ENCODE data around the gene PTMS. TPM values are rescaled to one million over a fixed set of nuclear protein-coding genes. Genes with fewer than 3 reads are reported as not detected.

The PTMS gene
- total and polyA plus RNA-seq, 9 of the 15 experiments (the other 6 are each of a cell fraction or from before 2014, with no cell fraction given), result 5.1 to 287 (median 78.5) TPM

- TF ChIP-seq JUND (IDR thresholded peaks at IDR 0.05; ENCODE audit: borderline replicate concordance, low read depth, low read length) (peak; percentile 75), JUND (tag; IDR thresholded peaks at IDR 0.05; ENCODE audit: borderline replicate concordance, low read depth, low read length) (peak; percentile 10; the same call in 1 of the 3 replicates), SETDB1 (IDR thresholded peaks at IDR 0.05; ENCODE audit: low read length) (no peak), CEBPB (tag; IDR thresholded peaks at IDR 0.05) (no peak), RAD21 (CRISPR knock-in tag; conservative IDR thresholded peaks at IDR 0.05 in 1 of 2, IDR thresholded peaks at IDR 0.05 in 1 of 2) (no peak; a peak in 1 of 4 replicates), HNRNPUL1 (IDR thresholded peaks at IDR 0.05; ENCODE audit: low read length) (no peak)
Observed at GRCh38 chr12:6752921-6753771, 13.0 kb upstream of the PTMS start, which contains the start of gene MLF2 (continued).

GRCh38 chr12:6753772-6754356 lies 12.3 kb upstream of the PTMS start:
- Histone ChIP-seq H3K27ac (ENCODE audit: extremely low read depth, low read depth, low read length) (peak overlapping the region; percentile 99; the same call in 2 of the 3 replicates), H3K27me3 (ENCODE audit: control insufficient read depth in 2 of 2, insufficient read depth in 2 of 2, low read length in 2 of 2) (no peaks in the 10 kb centered on the region), H3K79me2 (ENCODE audit: control insufficient read depth, insufficient read depth, low read length) (peaks cover 31% of the 10 kb centered on the region), H3K9me3 (replicated peaks; ENCODE audit: control insufficient read depth, insufficient read depth, low read depth, low read length) (no peaks in the 10 kb centered on the region), H3K4me2 (ENCODE audit: insufficient read depth, low read length) (peak overlapping the region; percentile 61), H3K9me1 (ENCODE audit: control insufficient read depth, insufficient read depth, low read length) (peaks cover 3% of the 10 kb centered on the region), H3K4me1 (replicated peaks in 1 of 2; ENCODE audit: control insufficient read depth in 2 of 2, insufficient read depth in 2 of 2, low read length in 2 of 2) (peaks cover 18 to 29% of the 10 kb centered on the region in 2 experiments), H3K36me3 (ENCODE audit: control insufficient read depth, insufficient read depth, low read length) (peaks cover 32% of the 10 kb centered on the region; the same call in 2 of the 3 replicates), H3K9ac (ENCODE audit: insufficient read depth in 1 of 2, low read depth in 2 of 2, low read length in 2 of 2) (peak overlapping the region in 1 of 2 experiments; percentile 23; a peak in 3 of 4 replicates), H4K20me1 (replicated peaks; ENCODE audit: control insufficient read depth, insufficient read depth, low read length) (peaks cover 5% of the 10 kb centered on the region; the same call in 1 of the 2 replicates), H2AFZ (ENCODE audit: low read depth, low read length) (peak overlapping the region; percentile 83), H3K4me3 (peak overlapping the region; percentile 99; the same call in 1 of the 2 replicates)
- in situ Hi-C loops (cut with MboI) (no loop called here), intact Hi-C loops (cut with micrococcal nuclease) (loop anchor here (1.0 kb wide), 3 partner anchors 14 to 71 kb away; no protein-coding TSS in a partner anchor)
- WGBS (ENCODE audit: insufficient coverage, low coverage, missing lambda C conversion rate), result 0% methylated on average over 6 of the region's 7 CpGs
- CTCF ChIA-PET (ENCODE audit: low intra/inter-chr PET ratio), result interaction anchor here (0.8 to 2.1 kb wide), 5 partner anchors 25 to 82 kb away, joined by 3 to 24 read pairs (median 6); no protein-coding TSS in a partner anchor
- POLR2A ChIA-PET, result interaction anchor here (0.7 to 2.4 kb wide), 9 partner anchors 10 to 119 kb away, joined by 3 to 10 read pairs (median 5); partner anchors contain the start of genes GPR162 and ZNF384
- BruUV-seq (replicated peaks), result no TSS peak
- DNase-seq (ENCODE audit: extremely low read depth in 1 of 4, low spot score in 3 of 4) (peak in 1 of 4 experiments; percentile 44), ATAC-seq (no peak; the same call in 2 of the 3 replicates), FAIRE-seq (no peak)
- no peak for TF ChIP-seq ZNF134 (CRISPR knock-in tag; conservative IDR thresholded peaks at IDR 0.05)
- TF ChIP-seq ELF1 (tag; IDR thresholded peaks at IDR 0.05), result no peak
- no peak for TF ChIP-seq ILK (tag; IDR thresholded peaks at IDR 0.05; ENCODE audit: borderline replicate concordance, low read depth)
- no peak for TF ChIP-seq U2AF2 (optimal IDR thresholded peaks at IDR 0.05; ENCODE audit: low read depth, low read length)
- no peak for TF ChIP-seq TAF9B (IDR thresholded peaks at IDR 0.05; ENCODE audit: partially characterized antibody)
- 0 out of 2 replicates have a peak, but pooled peaks have one; percentile 9 for TF ChIP-seq ZBTB33 (CRISPR knock-in tag; IDR thresholded peaks at IDR 0.05)
- TF ChIP-seq JUND (IDR thresholded peaks at IDR 0.05; ENCODE audit: borderline replicate concordance, low read depth, low read length), result no peak
- TF ChIP-seq JUND (tag; IDR thresholded peaks at IDR 0.05; ENCODE audit: borderline replicate concordance, low read depth, low read length), result no peak
- TF ChIP-seq MAX (CRISPR knock-in tag; IDR thresholded peaks at IDR 0.05), result 0 out of 2 replicates have a peak, but pooled peaks have one; percentile 8
- TF ChIP-seq FOSL1 (tag; conservative IDR thresholded peaks at IDR 0.05), result peak; percentile 23; the same call in 1 of the 2 replicates
- peak; percentile 94 to 95 for TF ChIP-seq RAD21 (CRISPR knock-in tag; conservative IDR thresholded peaks at IDR 0.05 in 1 of 2, IDR thresholded peaks at IDR 0.05 in 1 of 2)
- no peak for TF ChIP-seq PURB (CRISPR knock-in tag; IDR thresholded peaks at IDR 0.05; ENCODE audit: low read depth)
- no peak for TF ChIP-seq ZNF551 (CRISPR knock-in tag; IDR thresholded peaks at IDR 0.05)

Measured in K562 (cell line).